NB4 (cell line): Measurements from ENCODE around the gene TRIOBP.
A peak's percentile ranks its signal among the peaks of the same experiment; 100 is the strongest.

Experiments
- DNase-seq: peaks from one replicate; pipeline ENCODE4 v3.0.0; 2010; ENCODE audit warnings: low read depth
- H3K4me3 ChIP-seq: one replicate; pipeline ENCODE4 v1.5.1; 2011; ENCODE audit warnings: mild to moderate bottlenecking, low read depth, low read length, moderate library complexity
- MYC ChIP-seq: IDR thresholded peaks from 2 replicates; pipeline ENCODE4 v1.6.1; 2011; ENCODE audit warnings: low read depth, low read length
- POLR2A ChIP-seq: IDR thresholded peaks from 2 replicates; pipeline ENCODE4 v1.6.1; 2011; ENCODE audit warnings: mild to moderate bottlenecking; ENCODE audit not compliant: insufficient read length; ENCODE audit errors: extremely low read depth
- TF ChIP-seq, protein P1 (sequence below): IDR thresholded peaks from 2 replicates; pipeline ENCODE4 v1.6.1; 2011; ENCODE audit warnings: low read depth, low read length
- TF ChIP-seq, protein P2 (sequence below): IDR thresholded peaks from one replicate; pipeline ENCODE4 v1.5.1; 2012; ENCODE audit warnings: low read depth, low read length

Gene TRIOBP

DNA sequence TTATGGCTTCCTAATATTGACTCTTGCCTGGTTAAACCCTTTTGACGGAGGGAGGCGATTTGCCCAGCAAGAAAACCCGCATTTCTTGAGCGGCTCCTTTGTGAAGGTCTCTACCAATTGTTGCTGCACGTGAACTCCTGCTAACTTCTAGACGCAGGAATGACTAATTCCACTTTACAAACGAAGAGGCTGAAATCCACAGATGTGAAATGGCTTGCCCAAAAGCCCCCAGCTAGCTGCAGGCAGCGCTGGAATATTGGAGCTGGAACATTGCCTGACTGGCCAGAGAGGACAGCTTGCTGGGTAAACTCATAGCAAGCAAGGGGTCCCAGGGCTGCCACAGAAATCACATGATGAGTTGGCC is 111.4 kb downstream of the TRIOBP start:
- no peak for TF ChIP-seq POLR2A
- TF ChIP-seq, protein P1, sequence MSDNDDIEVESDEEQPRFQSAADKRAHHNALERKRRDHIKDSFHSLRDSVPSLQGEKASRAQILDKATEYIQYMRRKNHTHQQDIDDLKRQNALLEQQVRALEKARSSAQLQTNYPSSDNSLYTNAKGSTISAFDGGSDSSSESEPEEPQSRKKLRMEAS: no peak
- TF ChIP-seq MYC: no peak
- TF ChIP-seq, protein P2, sequence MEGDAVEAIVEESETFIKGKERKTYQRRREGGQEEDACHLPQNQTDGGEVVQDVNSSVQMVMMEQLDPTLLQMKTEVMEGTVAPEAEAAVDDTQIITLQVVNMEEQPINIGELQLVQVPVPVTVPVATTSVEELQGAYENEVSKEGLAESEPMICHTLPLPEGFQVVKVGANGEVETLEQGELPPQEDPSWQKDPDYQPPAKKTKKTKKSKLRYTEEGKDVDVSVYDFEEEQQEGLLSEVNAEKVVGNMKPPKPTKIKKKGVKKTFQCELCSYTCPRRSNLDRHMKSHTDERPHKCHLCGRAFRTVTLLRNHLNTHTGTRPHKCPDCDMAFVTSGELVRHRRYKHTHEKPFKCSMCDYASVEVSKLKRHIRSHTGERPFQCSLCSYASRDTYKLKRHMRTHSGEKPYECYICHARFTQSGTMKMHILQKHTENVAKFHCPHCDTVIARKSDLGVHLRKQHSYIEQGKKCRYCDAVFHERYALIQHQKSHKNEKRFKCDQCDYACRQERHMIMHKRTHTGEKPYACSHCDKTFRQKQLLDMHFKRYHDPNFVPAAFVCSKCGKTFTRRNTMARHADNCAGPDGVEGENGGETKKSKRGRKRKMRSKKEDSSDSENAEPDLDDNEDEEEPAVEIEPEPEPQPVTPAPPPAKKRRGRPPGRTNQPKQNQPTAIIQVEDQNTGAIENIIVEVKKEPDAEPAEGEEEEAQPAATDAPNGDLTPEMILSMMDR: no peak

DNA sequence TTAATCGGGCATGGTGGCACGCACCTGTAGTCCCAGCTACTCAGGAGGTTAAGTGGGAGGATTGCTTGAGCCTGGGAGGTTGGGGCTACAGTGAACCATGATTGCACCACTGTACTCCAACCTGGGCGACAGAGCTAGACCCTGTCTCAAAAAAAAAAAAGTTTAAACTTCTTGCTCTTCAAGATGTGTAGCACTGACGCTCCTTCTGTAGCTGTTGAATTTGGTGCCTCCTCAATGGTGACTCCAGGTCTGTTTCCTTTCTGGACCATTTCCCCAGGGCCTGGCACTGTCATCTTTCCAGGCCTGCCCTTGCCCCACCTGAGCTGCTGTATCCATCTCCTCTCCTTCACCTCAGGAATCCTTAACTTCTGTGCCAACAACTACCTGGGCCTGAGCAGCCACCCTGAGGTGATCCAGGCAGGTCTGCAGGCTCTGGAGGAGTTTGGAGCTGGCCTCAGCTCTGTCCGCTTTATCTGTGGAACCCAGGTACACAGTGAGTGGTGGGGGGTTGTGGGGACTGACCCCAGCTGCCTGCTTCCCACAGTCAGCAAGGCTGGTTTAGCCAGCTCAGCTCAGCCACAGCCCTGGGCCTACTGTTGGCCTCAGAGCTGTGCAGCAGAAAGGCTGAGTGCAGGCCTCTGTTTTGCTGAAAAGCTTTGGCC is 113.0 kb downstream of the TRIOBP start:
- no peak for DNase-seq

More for the DNA sequence above, 111.4 kb downstream of the TRIOBP start:
- peak; percentile 46 for DNase-seq
- H3K4me3 ChIP-seq: peak overlapping the region; percentile 85

DNA sequence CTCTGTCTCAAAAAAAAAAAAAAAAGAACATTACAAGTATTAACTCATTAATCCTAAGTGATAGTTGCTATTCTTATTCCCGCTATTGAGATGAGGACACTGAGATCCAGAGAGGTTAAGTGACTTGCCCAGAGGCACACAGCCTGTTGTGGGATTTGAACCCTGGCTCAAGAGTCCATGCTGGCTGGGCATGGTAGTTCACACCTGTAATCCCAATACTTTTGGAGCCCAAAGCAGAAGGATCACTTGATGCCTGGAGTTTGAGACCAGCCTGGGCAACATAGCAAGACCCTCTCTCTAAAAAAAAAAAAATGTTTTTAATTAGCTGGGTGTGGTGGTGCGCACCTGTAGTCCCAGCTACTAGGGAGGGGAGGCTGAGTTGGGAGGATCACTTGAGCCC is 115.0 kb downstream of the TRIOBP start:
- DNase-seq: no peak
- H3K4me3 ChIP-seq: no peak overlapping the region
- TF ChIP-seq POLR2A (no peak), MYC (no peak)
- TF ChIP-seq, protein P2: no peak
- TF ChIP-seq, protein P1: no peak

More for the DNA sequence above, 113.0 kb downstream of the TRIOBP start:
- H3K4me3 ChIP-seq: no peak overlapping the region
- no peak for TF ChIP-seq POLR2A
- TF ChIP-seq, protein P2: no peak
- TF ChIP-seq MYC: no peak
- TF ChIP-seq, protein P1: no peak

DNA sequence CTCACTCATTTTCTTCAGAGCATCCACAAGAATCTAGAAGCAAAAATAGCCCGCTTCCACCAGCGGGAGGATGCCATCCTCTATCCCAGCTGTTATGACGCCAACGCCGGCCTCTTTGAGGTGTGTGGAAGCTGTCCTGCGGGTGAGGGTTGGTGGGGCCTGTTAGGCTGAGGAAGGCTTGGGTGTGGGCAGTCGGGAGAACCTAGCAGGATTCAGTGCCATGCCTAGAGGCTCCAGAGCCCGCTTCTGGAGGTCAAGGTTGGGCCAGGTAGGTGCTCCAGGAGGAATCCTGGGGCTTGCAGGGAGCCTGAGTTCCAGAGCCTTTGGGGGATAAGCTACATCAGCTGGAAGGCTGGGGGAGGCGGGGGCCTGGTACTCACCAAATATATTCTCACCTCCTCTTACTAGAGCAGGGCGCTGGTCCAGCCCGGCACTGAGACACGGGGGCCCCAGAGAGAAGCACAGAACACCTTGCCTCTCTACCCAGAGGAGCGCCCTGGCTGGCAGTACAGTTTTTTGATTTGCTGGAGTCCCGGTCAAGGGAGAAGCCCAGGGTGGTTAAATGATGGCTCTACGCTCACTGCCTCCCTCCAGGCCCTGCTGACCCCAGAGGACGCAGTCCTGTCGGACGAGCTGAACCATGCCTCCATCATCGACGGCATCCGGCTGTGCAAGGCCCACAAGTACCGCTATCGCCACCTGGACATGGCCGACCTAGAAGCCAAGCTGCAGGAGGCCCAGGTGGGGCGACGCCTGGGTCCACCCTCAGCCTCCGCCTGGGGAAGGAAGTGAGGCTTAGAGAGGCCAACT is 116.2 kb downstream of the TRIOBP start:
- DNase-seq: no peak
- H3K4me3 ChIP-seq: no peak overlapping the region
- TF ChIP-seq, protein P1: no peak
- TF ChIP-seq POLR2A: no peak
- TF ChIP-seq, protein P2: no peak
- TF ChIP-seq MYC: no peak

DNA sequence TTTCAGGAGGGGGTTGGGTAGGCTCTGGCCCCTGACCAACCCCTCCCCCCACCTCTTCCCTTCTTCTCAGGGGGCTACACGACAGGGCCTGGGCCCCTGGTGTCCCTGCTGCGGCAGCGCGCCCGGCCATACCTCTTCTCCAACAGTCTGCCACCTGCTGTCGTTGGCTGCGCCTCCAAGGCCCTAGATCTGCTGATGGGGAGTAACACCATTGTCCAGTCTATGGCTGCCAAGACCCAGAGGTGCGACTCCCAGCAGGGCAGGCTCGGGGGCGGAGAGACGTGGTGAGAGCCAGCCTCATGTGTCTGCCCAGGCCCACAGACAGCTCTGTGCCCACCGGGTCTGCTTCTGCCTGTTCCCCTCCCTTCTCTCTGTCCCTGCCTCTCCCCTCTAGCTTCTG is 118.7 kb downstream of the TRIOBP start:
- TF ChIP-seq, protein P2: no peak
- TF ChIP-seq POLR2A: no peak
- DNase-seq: no peak
- no peak overlapping the region for H3K4me3 ChIP-seq
